H1 (cell line): ENCODE data around the gene CCT5. TPM values are rescaled to one million over a fixed set of nuclear protein-coding genes. Genes with fewer than 3 reads are reported as not detected.

Source experiments
- CTCF ChIA-PET: fragments of 300-600 bp; sonication (Branson Sonifier 250); formaldehyde crosslinking; loops from one replicate; lab custom pipeline; 2021; ENCODE audit not compliant: partially characterized antibody; lab: Charles Lee
- POLR2A ChIA-PET: fragments of 300-600 bp; sonication (Branson Sonifier 250); formaldehyde crosslinking; loops from one replicate; lab custom pipeline; 2021; ENCODE audit warnings: inconsistent platforms; ENCODE audit not compliant: partially characterized antibody; lab: Charles Lee
- DNase-seq, 2 experiments: peaks; one replicate each; pipeline versions ENCODE4 v3.0.0 to v3.0.0-alpha.2; 2010 to 2022; ENCODE audit warnings: low spot score in 2 of 2, low read depth in 1 of 2, mixed read lengths in 1 of 2
- FAIRE-seq: peaks from 2 replicates; lab custom pipeline; 2011; peaks lifted over from hg19 to GRCh38; lab: Jason Lieb, UNC
- H2AFZ ChIP-seq: 2 replicates; pipeline ENCODE4 v1.8.1; 2012; ENCODE audit warnings: low read length, inconsistent platforms
- H2AK5ac ChIP-seq: 2 replicates; pipeline ENCODE4 v1.6.1; 2013; ENCODE audit warnings: low read depth, low read length
- H2BK120ac ChIP-seq: replicated peaks from 2 replicates; pipeline ENCODE3; 2013; ENCODE audit warnings: low read depth, low read length, inconsistent platforms
- H2BK12ac ChIP-seq: 2 replicates; pipeline ENCODE4 v1.6.1; 2013; ENCODE audit warnings: low read depth, low read length
- H2BK15ac ChIP-seq: 2 replicates; pipeline ENCODE4 v1.6.1; 2013; ENCODE audit warnings: low read length
- H2BK20ac ChIP-seq: 2 replicates; pipeline ENCODE4 v1.6.1; 2013; ENCODE audit warnings: low read length
- H2BK5ac ChIP-seq: 2 replicates; pipeline ENCODE4 v1.6.1; 2013; ENCODE audit warnings: low read depth, low read length
- H3K14ac ChIP-seq: 2 replicates; pipeline ENCODE4 v1.6.1; 2013; ENCODE audit warnings: inconsistent platforms; ENCODE audit not compliant: insufficient read length
- H3K18ac ChIP-seq: 2 replicates; pipeline ENCODE4 v1.6.1; 2013; ENCODE audit warnings: low read length; ENCODE audit errors: extremely low read depth
- H3K23ac ChIP-seq: 2 replicates; pipeline ENCODE4 v1.6.1; 2013; ENCODE audit warnings: inconsistent platforms; ENCODE audit not compliant: insufficient read length
- H3K23me2 ChIP-seq: 2 replicates; pipeline ENCODE4 v1.6.1; 2013; ENCODE audit warnings: low read depth, low read length
- H3K27ac ChIP-seq: 2 replicates; pipeline ENCODE4 v1.6.1; 2011; ENCODE audit warnings: low read depth, low read length, inconsistent platforms
- H3K27me3 ChIP-seq, 4 experiments: replicated peaks in 1 of 4; 1 replicate in 1 of 4; 2 replicates in 3 of 4; pipeline versions ENCODE4 v1.6.1 to v1.8.1; 2011 to 2013; ENCODE audit warnings: low read length in 3 of 4, mild to moderate bottlenecking in 3 of 4, inconsistent platforms in 2 of 4, mixed read lengths in 2 of 4, moderate library complexity in 1 of 4; ENCODE audit not compliant: control insufficient read depth in 3 of 4, insufficient read depth in 3 of 4; ENCODE audit errors: extremely low read depth in 1 of 4
- H3K36me3 ChIP-seq, 4 experiments: 2 replicates each; pipeline versions ENCODE4 v1.6.1 to v1.8.1; 2011 to 2013; ENCODE audit warnings: mild to moderate bottlenecking in 4 of 4, low read length in 3 of 4, moderate library complexity in 2 of 4, control low read depth in 1 of 4, inconsistent platforms in 1 of 4; ENCODE audit not compliant: insufficient read depth in 4 of 4, control insufficient read depth in 2 of 4
- H3K4ac ChIP-seq: replicated peaks from 2 replicates; pipeline ENCODE3; 2013; ENCODE audit warnings: low read length, low read depth, mixed read lengths, inconsistent platforms; ENCODE audit not compliant: insufficient read length
- H3K4me1 ChIP-seq, 4 experiments: replicated peaks in 1 of 4; 1 replicate in 1 of 4; 2 replicates in 3 of 4; pipeline versions ENCODE4 v1.6.1 to v1.8.1; 2011 to 2013; ENCODE audit warnings: low read length in 3 of 4, inconsistent platforms in 2 of 4, mixed read lengths in 1 of 4; ENCODE audit not compliant: insufficient read depth in 4 of 4, control insufficient read depth in 3 of 4
- H3K4me2 ChIP-seq, 2 experiments: 2 replicates each; pipeline versions ENCODE4 v1.6.1 to v1.8.1; 2011 to 2013; ENCODE audit warnings: low read depth in 2 of 2, low read length in 2 of 2, control low read depth in 1 of 2, inconsistent platforms in 1 of 2, mild to moderate bottlenecking in 1 of 2; ENCODE audit not compliant: insufficient read depth in 1 of 2
- H3K4me3 ChIP-seq, 4 experiments: fragments of 200-600, 300-600 bp in 1 of 4; sonication (generic), shearing (Covaris generic), sonication (Bioruptor Twin) in 1 of 4; 2 replicates each; pipeline versions ENCODE4 v1.5.1 to v1.8.1; 2011 to 2016; ENCODE audit warnings: low read length in 4 of 4, low read depth in 3 of 4, control low read depth in 2 of 4, inconsistent platforms in 2 of 4, mild to moderate bottlenecking in 2 of 4, mixed read lengths in 1 of 4, moderate library complexity in 1 of 4; ENCODE audit not compliant: insufficient read depth in 2 of 4; ENCODE audit errors: extremely low read depth in 1 of 4
- H3K56ac ChIP-seq: replicated peaks from 2 replicates; pipeline ENCODE3; 2013; ENCODE audit warnings: low read depth, mild to moderate bottlenecking, mixed read lengths, low read length, inconsistent platforms; ENCODE audit not compliant: insufficient read length
- H3K79me1 ChIP-seq: 2 replicates; pipeline ENCODE4 v1.6.1; 2013; ENCODE audit warnings: low read depth, low read length, control low read depth
- H3K79me2 ChIP-seq, 2 experiments: 2 replicates each; pipeline versions ENCODE4 v1.6.1 to v1.8.1; 2012 to 2013; ENCODE audit warnings: low read length in 2 of 2, mild to moderate bottlenecking in 2 of 2, inconsistent platforms in 1 of 2; ENCODE audit not compliant: insufficient read depth in 2 of 2, control insufficient read depth in 1 of 2
- H3K9ac ChIP-seq, 4 experiments: replicated peaks in 1 of 4; 1 replicate in 1 of 4; 2 replicates in 3 of 4; pipeline versions ENCODE4 v1.6.1 to v1.8.1; 2011 to 2013; ENCODE audit warnings: low read depth in 3 of 4, low read length in 3 of 4, control low read depth in 2 of 4, mild to moderate bottlenecking in 2 of 4, moderate library complexity in 2 of 4, inconsistent platforms in 1 of 4; ENCODE audit errors: extremely low read depth in 1 of 4
- H3K9me3 ChIP-seq, 2 experiments: 2 replicates each; pipeline versions ENCODE4 v1.6.1 to v1.8.1; 2012 to 2013; ENCODE audit warnings: mild to moderate bottlenecking in 2 of 2, moderate library complexity in 2 of 2, control low read depth in 1 of 2, inconsistent platforms in 1 of 2, low read depth in 1 of 2, low read length in 1 of 2, mixed read lengths in 1 of 2; ENCODE audit not compliant: insufficient read depth in 2 of 2
- H4K20me1 ChIP-seq, 2 experiments: replicated peaks in 1 of 2; 2 replicates each; pipeline versions ENCODE3 to v1.8.1; 2011 to 2013; ENCODE audit warnings: inconsistent platforms in 2 of 2, low read length in 2 of 2, mild to moderate bottlenecking in 1 of 2; ENCODE audit not compliant: insufficient read depth in 2 of 2, control insufficient read depth in 1 of 2
- H4K5ac ChIP-seq: 2 replicates; pipeline ENCODE4 v1.6.1; 2013; ENCODE audit warnings: low read length, low read depth, mixed read lengths, inconsistent platforms; ENCODE audit not compliant: insufficient read length
- H4K8ac ChIP-seq: 2 replicates; pipeline ENCODE4 v1.8.0; 2013; ENCODE audit warnings: mild to moderate bottlenecking, moderate library complexity, low read length, inconsistent platforms; ENCODE audit not compliant: insufficient read depth; ENCODE audit errors: extremely low read depth
- H4K91ac ChIP-seq: replicated peaks from 2 replicates; pipeline ENCODE3; 2013; ENCODE audit warnings: low read length, mixed read lengths, inconsistent platforms; ENCODE audit not compliant: insufficient read length
- WGBS, 2 experiments: shearing (Covaris generic) in 1 of 2; methylation state at CpG; one replicate each; pipeline versions ENCODE4 v1.1.6 to v1.1.7; 2013 to 2015; ENCODE audit warnings: low lambda C conversion rate in 2 of 2, mixed read lengths in 2 of 2, inconsistent platforms in 1 of 2, low coverage in 1 of 2, missing lambda C conversion rate in 1 of 2; ENCODE audit not compliant: insufficient replicate concordance in 2 of 2, insufficient coverage in 1 of 2, insufficient read length in 1 of 2; ENCODE audit errors: extremely low coverage in 1 of 2, missing lambda C conversion rate in 1 of 2; 5-methylcytosine and 5-hydroxymethylcytosine counted together
- polyA plus RNA-seq, 7 experiments: library from polyadenylated mRNA; depleted of rRNA in 3 of 7; stranded (reverse) in 5 of 7; unstranded in 2 of 7; fragments of >200 nt in 5 of 7; fragments of 200-250 nt in 2 of 7; gene quantifications; 1 replicate in 5 of 7; 2 replicates in 1 of 7; 4 replicates in 1 of 7; pipeline versions ENCODE4 v1.2.1 to v1.2.3, GENCODE V29; 2011 to 2013; ENCODE audit warnings: missing spikeins in 2 of 7, mixed read lengths in 2 of 7
- total RNA-seq: library from RNA; stranded (reverse); fragmentation: NEBNext Ultra II Directional; extraction: Animal tissue kit (Norgen Biotek cat#: 25700); gene quantifications from 2 replicates; pipeline ENCODE4 v1.2.1, GENCODE V29; 2021

Gene CCT5
- total and polyA plus RNA-seq, 2 of the 8 experiments (the other 6 are each of a cell fraction or from before 2014, with no cell fraction given) = 425 to 549 TPM

DNA sequence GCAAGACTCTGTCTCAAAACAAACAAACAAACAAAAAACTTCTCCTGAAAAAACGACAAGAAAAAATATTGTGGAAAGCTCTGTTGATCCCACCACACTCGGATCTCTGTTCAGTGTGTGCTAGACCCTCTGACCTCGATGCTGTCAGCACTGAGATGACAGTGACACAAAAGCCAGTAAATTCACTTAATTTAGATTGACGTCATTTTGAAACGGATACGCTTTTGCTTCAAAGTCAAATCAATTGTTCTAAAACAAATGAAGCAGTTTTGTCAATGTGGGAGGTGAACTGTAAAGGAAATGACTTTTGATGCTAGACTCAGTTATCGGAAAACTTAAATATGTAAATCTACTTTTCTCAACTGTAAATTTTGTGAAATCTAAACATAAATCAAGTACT is 26.6 kb downstream of the CCT5 start:
- H4K5ac ChIP-seq = no peak overlapping the region
- no peak overlapping the region for H3K56ac ChIP-seq
- H2BK5ac ChIP-seq = no peak overlapping the region
- no peak overlapping the region for H3K4me3 ChIP-seq
- no peak overlapping the region for H2AK5ac ChIP-seq
- H3K4ac ChIP-seq = no peak overlapping the region
- H2BK15ac ChIP-seq = no peak overlapping the region
- no peaks in the 10 kb centered on the region for H3K79me2 ChIP-seq
- ChIA-PET POLR2A (interaction anchor here (0.8 to 2.4 kb wide), 4 partner anchors 9 to 76 kb away, joined by 3 to 6 read pairs (median 6); partner anchors contain the start of gene MARCHF6), CTCF (interaction anchor here (0.6 to 1.4 kb wide), 4 partner anchors 12 to 27 kb away, joined by 3 to 5 read pairs (median 4); partner anchors contain the start of gene ATPSCKMT)
- H3K36me3 ChIP-seq = no peaks in the 10 kb centered on the region; a peak in 1 of 8 replicates
- no peak overlapping the region for H2BK120ac ChIP-seq
- H4K8ac ChIP-seq = no peak overlapping the region
- no peak overlapping the region for H3K27ac ChIP-seq
- no peak overlapping the region for H3K9ac ChIP-seq
- H3K79me1 ChIP-seq = no peaks in the 10 kb centered on the region
- 87% methylated on average over 7 of the region's 7 CpGs; no CpG with 5 or more reads in 1 of the 2 experiments for WGBS, 2 experiments
- DNase-seq (no peak), FAIRE-seq (no peak)
- no peak overlapping the region for H3K4me2 ChIP-seq
- H3K4me1 ChIP-seq = peaks cover 0 to 8% (median 4%) of the 10 kb centered on the region in 4 experiments; a peak in 3 of 7 replicates
- no peak overlapping the region for H3K23ac ChIP-seq
- H3K23me2 ChIP-seq = no peaks in the 10 kb centered on the region; the same call in 1 of the 2 replicates
- H3K27me3 ChIP-seq = no peaks in the 10 kb centered on the region
- no peaks in the 10 kb centered on the region for H4K20me1 ChIP-seq
- H4K91ac ChIP-seq = no peak overlapping the region
- H3K18ac ChIP-seq = no peak overlapping the region
- no peak overlapping the region for H2AFZ ChIP-seq
- no peaks in the 10 kb centered on the region for H3K9me3 ChIP-seq
- no peak overlapping the region for H3K14ac ChIP-seq
- no peak overlapping the region for H2BK20ac ChIP-seq
- H2BK12ac ChIP-seq = no peak overlapping the region
